ENCODE data around the gene RRM2. TPM values are rescaled to one million over a fixed set of nuclear protein-coding genes. Genes with fewer than 3 reads are reported as not detected.

RRM2 gene
- total and polyA plus RNA-seq, 2 experiments from 2014 or later = 108 to 119 TPM

DNA sequence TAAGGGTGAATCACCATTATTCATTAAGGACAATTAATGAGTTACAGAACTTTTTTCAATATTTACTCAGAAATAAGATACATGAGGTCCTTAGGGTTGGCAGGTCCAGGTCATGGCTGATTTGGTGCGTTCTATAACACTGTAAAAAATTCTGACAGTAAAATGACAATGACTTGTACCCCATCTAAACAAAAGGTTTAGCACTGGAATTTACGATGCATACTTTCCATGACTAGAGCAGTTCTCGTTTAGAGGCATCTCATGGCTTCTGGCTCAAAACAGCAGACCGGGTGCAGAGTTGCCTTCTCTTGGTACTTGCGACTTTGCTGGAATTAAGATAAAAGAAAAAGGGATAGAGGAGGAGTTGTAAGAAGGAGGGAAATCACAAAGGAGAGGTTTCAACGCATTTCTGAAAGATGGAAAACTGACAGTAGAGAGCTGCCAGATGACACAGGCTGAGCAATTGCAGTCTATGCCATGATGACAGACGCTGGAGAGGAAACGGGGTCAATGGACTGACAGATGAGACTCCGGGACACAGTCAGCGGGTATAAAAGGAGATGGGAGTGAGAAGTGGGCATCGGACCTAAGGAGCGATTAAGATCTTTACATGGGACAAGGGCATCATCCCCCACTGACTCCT, 38.2 kb upstream of the RRM2 start:
- no peak overlapping the region for H3K4me2 ChIP-seq
- no peaks in the 10 kb centered on the region for H3K9me2 ChIP-seq (ENCODE audit: insufficient read depth)
- no peak overlapping the region; the same call in 2 of the 3 replicates for H3K4me3 Mint-ChIP-seq
- ATAC-seq (no peak), DNase-seq (ENCODE audit: low spot score) (no peak)
- H3K4me1 ChIP-seq (ENCODE audit: insufficient read depth) = peaks cover 5% of the 10 kb centered on the region
- peaks cover 22% of the 10 kb centered on the region for H3K27me3 Mint-ChIP-seq (ENCODE audit: insufficient read depth, low read depth, poor library complexity)
- H3K27ac Mint-ChIP-seq = no peak overlapping the region
- H3K79me2 ChIP-seq (replicated peaks; ENCODE audit: insufficient read depth) = no peaks in the 10 kb centered on the region
- H3K36me3 Mint-ChIP-seq (ENCODE audit: low read depth) = no peaks in the 10 kb centered on the region; the same call in 2 of the 3 replicates
- no peaks in the 10 kb centered on the region for H3K36me3 ChIP-seq (ENCODE audit: insufficient read depth)
- H3K27me3 ChIP-seq (ENCODE audit: insufficient read depth) = peaks cover 21% of the 10 kb centered on the region
- H3K27ac ChIP-seq (ENCODE audit: low read depth) = no peak overlapping the region
- H2AFZ ChIP-seq = no peak overlapping the region
- no peaks in the 10 kb centered on the region for H4K20me1 ChIP-seq (replicated peaks; ENCODE audit: insufficient read depth)
- no peak overlapping the region for H3K4me3 ChIP-seq
- no peaks in the 10 kb centered on the region for H3K9me3 Mint-ChIP-seq
- no peaks in the 10 kb centered on the region for H3F3A ChIP-seq (replicated peaks; ENCODE audit: low read depth)
- TF ChIP-seq, protein P1, sequence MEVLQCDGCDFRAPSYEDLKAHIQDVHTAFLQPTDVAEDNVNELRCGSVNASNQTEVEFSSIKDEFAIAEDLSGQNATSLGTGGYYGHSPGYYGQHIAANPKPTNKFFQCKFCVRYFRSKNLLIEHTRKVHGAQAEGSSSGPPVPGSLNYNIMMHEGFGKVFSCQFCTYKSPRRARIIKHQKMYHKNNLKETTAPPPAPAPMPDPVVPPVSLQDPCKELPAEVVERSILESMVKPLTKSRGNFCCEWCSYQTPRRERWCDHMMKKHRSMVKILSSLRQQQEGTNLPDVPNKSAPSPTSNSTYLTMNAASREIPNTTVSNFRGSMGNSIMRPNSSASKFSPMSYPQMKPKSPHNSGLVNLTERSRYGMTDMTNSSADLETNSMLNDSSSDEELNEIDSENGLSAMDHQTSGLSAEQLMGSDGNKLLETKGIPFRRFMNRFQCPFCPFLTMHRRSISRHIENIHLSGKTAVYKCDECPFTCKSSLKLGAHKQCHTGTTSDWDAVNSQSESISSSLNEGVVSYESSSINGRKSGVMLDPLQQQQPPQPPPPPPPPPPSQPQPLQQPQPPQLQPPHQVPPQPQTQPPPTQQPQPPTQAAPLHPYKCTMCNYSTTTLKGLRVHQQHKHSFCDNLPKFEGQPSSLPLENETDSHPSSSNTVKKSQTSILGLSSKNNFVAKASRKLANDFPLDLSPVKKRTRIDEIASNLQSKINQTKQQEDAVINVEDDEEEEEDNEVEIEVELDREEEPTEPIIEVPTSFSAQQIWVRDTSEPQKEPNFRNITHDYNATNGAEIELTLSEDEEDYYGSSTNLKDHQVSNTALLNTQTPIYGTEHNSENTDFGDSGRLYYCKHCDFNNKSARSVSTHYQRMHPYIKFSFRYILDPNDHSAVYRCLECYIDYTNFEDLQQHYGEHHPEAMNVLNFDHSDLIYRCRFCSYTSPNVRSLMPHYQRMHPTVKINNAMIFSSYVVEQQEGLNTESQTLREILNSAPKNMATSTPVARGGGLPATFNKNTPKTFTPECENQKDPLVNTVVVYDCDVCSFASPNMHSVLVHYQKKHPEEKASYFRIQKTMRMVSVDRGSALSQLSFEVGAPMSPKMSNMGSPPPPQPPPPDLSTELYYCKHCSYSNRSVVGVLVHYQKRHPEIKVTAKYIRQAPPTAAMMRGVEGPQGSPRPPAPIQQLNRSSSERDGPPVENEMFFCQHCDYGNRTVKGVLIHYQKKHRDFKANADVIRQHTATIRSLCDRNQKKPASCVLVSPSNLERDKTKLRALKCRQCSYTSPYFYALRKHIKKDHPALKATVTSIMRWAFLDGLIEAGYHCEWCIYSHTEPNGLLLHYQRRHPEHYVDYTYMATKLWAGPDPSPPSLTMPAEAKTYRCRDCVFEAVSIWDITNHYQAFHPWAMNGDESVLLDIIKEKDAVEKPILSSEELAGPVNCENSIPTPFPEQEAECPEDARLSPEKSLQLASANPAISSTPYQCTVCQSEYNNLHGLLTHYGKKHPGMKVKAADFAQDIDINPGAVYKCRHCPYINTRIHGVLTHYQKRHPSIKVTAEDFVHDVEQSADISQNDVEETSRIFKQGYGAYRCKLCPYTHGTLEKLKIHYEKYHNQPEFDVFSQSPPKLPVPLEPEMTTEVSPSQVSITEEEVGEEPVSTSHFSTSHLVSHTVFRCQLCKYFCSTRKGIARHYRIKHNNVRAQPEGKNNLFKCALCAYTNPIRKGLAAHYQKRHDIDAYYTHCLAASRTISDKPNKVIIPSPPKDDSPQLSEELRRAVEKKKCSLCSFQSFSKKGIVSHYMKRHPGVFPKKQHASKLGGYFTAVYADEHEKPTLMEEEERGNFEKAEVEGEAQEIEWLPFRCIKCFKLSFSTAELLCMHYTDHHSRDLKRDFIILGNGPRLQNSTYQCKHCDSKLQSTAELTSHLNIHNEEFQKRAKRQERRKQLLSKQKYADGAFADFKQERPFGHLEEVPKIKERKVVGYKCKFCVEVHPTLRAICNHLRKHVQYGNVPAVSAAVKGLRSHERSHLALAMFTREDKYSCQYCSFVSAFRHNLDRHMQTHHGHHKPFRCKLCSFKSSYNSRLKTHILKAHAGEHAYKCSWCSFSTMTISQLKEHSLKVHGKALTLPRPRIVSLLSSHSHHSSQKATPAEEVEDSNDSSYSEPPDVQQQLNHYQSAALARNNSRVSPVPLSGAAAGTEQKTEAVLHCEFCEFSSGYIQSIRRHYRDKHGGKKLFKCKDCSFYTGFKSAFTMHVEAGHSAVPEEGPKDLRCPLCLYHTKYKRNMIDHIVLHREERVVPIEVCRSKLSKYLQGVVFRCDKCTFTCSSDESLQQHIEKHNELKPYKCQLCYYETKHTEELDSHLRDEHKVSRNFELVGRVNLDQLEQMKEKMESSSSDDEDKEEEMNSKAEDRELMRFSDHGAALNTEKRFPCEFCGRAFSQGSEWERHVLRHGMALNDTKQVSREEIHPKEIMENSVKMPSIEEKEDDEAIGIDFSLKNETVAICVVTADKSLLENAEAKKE (CRISPR knock-in tag; IDR thresholded peaks at IDR 0.05) = no peak
- TF ChIP-seq, protein P2, sequence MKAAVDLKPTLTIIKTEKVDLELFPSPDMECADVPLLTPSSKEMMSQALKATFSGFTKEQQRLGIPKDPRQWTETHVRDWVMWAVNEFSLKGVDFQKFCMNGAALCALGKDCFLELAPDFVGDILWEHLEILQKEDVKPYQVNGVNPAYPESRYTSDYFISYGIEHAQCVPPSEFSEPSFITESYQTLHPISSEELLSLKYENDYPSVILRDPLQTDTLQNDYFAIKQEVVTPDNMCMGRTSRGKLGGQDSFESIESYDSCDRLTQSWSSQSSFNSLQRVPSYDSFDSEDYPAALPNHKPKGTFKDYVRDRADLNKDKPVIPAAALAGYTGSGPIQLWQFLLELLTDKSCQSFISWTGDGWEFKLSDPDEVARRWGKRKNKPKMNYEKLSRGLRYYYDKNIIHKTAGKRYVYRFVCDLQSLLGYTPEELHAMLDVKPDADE (IDR thresholded peaks at IDR 0.05) = no peak
- no peak for TF ChIP-seq ZNF114 (CRISPR knock-in tag; IDR thresholded peaks at IDR 0.05)
- TF ChIP-seq STAT1 (IDR thresholded peaks at IDR 0.05; ENCODE audit: unreplicated experiment) = no peak
- TF ChIP-seq NANOG (IDR thresholded peaks at IDR 0.05; ENCODE audit: borderline replicate concordance) = no peak
- TF ChIP-seq, protein P3, sequence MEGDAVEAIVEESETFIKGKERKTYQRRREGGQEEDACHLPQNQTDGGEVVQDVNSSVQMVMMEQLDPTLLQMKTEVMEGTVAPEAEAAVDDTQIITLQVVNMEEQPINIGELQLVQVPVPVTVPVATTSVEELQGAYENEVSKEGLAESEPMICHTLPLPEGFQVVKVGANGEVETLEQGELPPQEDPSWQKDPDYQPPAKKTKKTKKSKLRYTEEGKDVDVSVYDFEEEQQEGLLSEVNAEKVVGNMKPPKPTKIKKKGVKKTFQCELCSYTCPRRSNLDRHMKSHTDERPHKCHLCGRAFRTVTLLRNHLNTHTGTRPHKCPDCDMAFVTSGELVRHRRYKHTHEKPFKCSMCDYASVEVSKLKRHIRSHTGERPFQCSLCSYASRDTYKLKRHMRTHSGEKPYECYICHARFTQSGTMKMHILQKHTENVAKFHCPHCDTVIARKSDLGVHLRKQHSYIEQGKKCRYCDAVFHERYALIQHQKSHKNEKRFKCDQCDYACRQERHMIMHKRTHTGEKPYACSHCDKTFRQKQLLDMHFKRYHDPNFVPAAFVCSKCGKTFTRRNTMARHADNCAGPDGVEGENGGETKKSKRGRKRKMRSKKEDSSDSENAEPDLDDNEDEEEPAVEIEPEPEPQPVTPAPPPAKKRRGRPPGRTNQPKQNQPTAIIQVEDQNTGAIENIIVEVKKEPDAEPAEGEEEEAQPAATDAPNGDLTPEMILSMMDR (conservative IDR thresholded peaks at IDR 0.05; ENCODE audit: low read depth in 2 of 2) = no peak
- TF ChIP-seq JUNB (IDR thresholded peaks at IDR 0.05; ENCODE audit: unreplicated experiment) = no peak
- no peak for TF ChIP-seq ZNF331 (CRISPR knock-in tag; IDR thresholded peaks at IDR 0.05; ENCODE audit: low read depth)
- no peak for TF ChIP-seq EZH2phosphoT487 (IDR thresholded peaks at IDR 0.05; ENCODE audit: unreplicated experiment)
- TF ChIP-seq POLR2AphosphoS5 (IDR thresholded peaks at IDR 0.05; ENCODE audit: low read depth) = no peak
- TF ChIP-seq, protein P4, sequence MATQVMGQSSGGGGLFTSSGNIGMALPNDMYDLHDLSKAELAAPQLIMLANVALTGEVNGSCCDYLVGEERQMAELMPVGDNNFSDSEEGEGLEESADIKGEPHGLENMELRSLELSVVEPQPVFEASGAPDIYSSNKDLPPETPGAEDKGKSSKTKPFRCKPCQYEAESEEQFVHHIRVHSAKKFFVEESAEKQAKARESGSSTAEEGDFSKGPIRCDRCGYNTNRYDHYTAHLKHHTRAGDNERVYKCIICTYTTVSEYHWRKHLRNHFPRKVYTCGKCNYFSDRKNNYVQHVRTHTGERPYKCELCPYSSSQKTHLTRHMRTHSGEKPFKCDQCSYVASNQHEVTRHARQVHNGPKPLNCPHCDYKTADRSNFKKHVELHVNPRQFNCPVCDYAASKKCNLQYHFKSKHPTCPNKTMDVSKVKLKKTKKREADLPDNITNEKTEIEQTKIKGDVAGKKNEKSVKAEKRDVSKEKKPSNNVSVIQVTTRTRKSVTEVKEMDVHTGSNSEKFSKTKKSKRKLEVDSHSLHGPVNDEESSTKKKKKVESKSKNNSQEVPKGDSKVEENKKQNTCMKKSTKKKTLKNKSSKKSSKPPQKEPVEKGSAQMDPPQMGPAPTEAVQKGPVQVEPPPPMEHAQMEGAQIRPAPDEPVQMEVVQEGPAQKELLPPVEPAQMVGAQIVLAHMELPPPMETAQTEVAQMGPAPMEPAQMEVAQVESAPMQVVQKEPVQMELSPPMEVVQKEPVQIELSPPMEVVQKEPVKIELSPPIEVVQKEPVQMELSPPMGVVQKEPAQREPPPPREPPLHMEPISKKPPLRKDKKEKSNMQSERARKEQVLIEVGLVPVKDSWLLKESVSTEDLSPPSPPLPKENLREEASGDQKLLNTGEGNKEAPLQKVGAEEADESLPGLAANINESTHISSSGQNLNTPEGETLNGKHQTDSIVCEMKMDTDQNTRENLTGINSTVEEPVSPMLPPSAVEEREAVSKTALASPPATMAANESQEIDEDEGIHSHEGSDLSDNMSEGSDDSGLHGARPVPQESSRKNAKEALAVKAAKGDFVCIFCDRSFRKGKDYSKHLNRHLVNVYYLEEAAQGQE (IDR thresholded peaks at IDR 0.05; ENCODE audit: unreplicated experiment) = no peak
- no peak for TF ChIP-seq CREB1 (CRISPR knock-in tag; IDR thresholded peaks at IDR 0.05; ENCODE audit: low read depth)
- no peak for TF ChIP-seq EZH2 (IDR thresholded peaks at IDR 0.05; ENCODE audit: low read depth, unreplicated experiment)
- H3K4me1 Mint-ChIP-seq = peaks cover 15% of the 10 kb centered on the region
